ENCODE measurements around the gene TJP1. TPM values are rescaled to one million over a fixed set of nuclear protein-coding genes. Genes with fewer than 3 reads are reported as not detected.
A peak's percentile ranks its signal among the peaks of the same experiment; 100 is the strongest.
"Not testable (repeated sequence)": the region's sequence is repeated elsewhere in the genome, so short reads cannot be mapped to it uniquely, and the experiment has no call there.

The TJP1 gene
- polyA plus RNA-seq, 3 donors: 155 to 184 (median 161) TPM

DNA sequence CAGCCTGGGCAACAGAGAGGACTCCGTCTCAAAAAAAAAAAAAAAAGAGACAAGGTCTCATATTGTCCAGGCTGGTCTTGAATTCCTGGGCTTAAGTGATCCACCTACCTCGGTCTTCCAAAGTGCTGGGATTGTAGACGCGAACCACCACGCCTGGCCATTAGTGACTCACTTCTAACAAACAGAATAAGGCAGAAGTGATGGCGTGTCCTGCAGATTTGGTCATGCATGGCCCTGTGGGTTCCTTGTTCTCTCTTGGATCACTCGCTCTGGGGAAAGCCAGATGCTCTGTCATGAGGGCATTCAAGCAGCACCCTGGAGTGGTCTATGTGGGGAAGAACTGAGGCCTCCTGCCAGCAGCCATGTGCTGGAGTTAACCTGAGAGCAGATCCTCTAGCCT is 27.4 kb upstream of the TJP1 start:
- DNase-seq (ENCODE audit: extremely low read depth in 1 of 11, low read depth in 9 of 11, low spot score in 4 of 11): no peak

DNA sequence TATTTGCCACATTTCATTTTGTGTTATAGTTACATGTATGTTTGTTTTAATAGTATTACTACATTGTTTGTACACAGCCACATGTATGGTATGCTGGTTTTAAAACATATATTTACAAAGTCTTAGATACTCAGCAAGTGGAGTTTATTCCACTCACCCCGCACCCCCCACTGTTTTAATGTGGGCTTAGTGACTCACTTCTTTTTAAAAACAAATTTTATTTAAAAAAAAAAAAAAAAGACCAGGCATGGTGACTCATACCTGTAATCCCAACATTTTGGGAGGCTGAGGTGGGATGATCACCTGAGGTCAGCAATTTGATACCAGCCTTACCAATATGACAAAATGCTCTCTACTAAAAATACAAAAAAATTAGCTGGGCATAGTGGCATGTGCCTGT is 26.9 kb upstream of the TJP1 start:
- DNase-seq (ENCODE audit: extremely low read depth in 1 of 11, low read depth in 9 of 11, low spot score in 4 of 11): no peak

DNA sequence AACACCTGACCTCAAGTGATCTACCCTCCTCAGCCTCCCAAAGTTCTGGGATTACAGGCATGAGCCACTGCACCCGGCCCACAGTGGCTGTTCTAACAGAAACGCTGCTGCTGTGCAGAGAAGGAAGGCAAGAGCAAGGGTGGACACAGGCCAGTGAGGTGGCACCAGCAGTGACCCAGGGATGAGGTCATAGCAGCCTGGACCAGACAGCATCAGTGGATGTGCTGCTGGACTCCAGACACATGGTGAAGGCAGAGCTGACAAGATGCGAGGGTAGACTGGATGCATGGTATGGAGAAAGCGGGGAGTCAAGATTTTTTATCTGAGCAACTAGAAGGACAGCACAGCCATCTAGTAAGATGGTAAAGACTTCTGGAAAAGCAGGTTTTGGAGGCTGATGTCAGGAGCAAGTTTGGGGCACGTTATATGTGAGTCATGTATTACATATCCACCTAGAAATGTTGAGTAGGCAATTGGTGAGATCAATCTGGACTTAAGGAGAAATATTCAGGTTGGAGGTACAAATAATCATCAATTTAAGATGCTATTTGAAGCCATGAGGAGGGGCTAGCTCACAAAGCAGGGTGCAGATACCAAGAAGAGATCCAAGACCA is 22.1 kb upstream of the TJP1 start:
- no peak for DNase-seq (ENCODE audit: extremely low read depth in 1 of 11, low read depth in 9 of 11, low spot score in 4 of 11)

DNA sequence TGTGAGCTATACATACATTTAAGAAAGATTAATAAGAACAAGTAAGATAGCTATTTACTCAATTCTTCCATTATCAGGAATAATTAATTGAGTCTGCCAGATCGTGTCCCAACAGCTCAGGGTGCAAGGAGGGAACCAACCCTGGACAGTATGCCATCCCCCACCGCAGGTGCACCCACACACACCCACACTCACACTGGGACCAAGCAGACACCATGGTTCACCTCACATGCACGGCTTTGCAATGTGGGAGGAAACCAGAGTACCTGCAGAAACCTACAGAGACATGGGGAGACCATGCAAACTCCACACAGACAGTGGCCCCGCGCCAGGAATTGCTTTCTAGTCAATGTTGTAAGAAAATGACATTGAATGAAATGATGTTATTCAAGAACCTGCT is 20.0 kb upstream of the TJP1 start:
- no peak for DNase-seq (ENCODE audit: extremely low read depth in 1 of 11, low read depth in 9 of 11, low spot score in 4 of 11)

DNA sequence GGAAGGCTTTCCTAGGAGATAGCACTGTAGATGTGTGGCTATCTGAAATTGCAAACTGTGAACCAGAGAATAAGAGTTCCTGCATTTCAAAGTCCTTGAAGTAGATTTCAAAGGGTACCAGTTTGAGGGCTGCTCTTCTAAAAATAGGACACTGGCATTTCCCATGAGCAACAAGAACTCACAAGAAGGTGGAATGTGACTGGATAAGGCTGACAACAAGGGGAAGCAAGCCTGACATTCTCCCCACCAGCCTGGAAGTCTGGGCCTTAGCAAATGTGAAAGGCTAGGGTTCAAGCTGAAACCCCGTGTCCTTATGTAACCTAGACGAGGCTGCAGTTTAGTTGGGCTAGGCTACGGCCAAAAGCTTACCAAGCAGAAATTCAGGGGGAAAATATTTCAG is 18.7 kb upstream of the TJP1 start:
- no peak for DNase-seq (ENCODE audit: extremely low read depth in 1 of 11, low read depth in 9 of 11, low spot score in 4 of 11)

DNA sequence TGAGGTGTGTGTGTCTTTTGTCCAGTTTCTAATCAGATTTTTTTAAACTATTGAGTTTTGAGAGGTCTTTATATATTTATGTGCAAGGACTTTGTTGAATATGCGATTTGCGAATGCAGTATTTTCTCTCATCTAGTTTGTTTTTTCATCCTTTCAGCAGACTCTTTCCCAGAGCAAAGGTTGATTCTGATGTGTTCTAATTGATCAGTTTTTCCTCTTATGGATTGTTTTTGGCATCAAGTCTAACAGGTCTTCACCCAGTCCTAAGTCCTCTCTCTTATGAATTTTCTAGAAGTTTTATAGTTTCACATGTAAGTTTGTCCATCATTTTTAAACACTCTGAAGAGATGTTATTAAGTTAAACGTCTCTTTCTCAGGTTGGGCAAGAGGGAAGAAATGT is 17.8 kb upstream of the TJP1 start:
- DNase-seq (ENCODE audit: extremely low read depth in 1 of 11, low read depth in 9 of 11, low spot score in 4 of 11): no peak

DNA sequence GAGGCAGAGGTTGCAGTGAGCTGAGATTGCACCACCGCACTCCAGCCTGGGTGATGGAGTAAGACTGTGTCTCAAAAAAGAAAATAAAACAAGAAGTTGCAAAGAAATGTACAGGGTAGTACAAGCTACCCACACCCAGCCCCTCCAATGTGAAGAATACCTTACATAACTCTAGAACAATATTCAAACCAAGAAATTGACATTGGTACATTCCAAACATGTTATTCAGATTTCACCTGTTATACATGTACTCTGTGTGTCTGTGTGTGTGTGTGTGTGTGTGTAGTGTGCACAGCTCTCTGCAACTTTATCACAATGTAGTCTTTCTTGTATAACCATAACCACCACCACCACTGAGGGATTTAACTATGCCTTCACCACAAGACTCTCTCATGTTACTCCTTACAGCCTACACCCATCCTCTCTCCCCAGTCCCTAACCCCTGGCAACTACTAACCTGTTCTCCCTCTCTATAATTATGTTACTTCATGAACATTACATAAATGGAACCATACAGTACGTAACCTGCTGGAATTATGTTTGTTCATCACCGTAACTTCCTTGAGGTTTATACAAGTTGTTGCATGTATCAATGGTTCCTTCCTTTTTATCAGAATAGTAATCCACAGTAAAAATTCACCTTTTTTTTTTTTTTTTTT is 16.2 kb upstream of the TJP1 start:
- no peak for DNase-seq (ENCODE audit: extremely low read depth in 1 of 11, low read depth in 9 of 11, low spot score in 4 of 11)

DNA sequence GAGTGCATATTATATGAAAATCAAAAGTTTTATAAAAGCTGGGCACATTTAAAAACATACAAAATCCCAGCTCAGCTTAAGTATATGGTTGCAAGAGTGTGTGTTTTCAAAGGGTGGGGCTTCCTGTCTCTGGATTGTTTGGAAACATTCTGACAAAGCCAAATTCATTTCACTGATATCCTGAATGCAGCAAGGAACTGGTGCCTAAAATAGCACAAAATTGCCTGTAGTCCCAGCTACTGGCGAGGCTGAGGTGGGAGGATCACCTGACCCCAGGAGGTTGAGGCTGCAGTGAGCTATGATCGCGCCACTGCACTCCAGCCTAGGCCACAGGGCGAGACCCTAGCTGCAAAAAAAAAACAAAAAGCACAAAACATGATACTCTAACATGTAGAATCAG is 13.0 kb upstream of the TJP1 start:
- DNase-seq (ENCODE audit: extremely low read depth in 1 of 11, low read depth in 9 of 11, low spot score in 4 of 11): no peak

DNA sequence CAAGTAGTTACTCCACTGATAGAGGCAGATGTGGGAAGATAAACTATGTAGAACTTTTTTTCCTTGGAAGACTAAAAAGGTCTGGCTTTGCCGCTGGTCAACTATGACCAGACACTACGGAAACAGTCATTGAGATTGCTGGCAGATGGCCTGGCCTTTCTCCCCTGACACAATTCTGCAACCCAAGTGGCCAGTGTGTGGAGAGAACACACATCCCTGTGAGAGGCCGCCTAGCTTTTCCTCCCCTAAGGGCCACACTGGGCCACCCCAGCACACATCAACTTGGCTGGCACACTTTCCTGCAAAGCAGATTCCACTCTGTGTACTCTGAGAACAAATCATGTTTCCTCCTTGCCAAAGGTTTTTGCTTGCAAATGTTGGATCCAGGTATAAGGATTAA is 10.4 kb upstream of the TJP1 start:
- DNase-seq (ENCODE audit: extremely low read depth in 1 of 11, low read depth in 9 of 11, low spot score in 4 of 11): no peak

DNA sequence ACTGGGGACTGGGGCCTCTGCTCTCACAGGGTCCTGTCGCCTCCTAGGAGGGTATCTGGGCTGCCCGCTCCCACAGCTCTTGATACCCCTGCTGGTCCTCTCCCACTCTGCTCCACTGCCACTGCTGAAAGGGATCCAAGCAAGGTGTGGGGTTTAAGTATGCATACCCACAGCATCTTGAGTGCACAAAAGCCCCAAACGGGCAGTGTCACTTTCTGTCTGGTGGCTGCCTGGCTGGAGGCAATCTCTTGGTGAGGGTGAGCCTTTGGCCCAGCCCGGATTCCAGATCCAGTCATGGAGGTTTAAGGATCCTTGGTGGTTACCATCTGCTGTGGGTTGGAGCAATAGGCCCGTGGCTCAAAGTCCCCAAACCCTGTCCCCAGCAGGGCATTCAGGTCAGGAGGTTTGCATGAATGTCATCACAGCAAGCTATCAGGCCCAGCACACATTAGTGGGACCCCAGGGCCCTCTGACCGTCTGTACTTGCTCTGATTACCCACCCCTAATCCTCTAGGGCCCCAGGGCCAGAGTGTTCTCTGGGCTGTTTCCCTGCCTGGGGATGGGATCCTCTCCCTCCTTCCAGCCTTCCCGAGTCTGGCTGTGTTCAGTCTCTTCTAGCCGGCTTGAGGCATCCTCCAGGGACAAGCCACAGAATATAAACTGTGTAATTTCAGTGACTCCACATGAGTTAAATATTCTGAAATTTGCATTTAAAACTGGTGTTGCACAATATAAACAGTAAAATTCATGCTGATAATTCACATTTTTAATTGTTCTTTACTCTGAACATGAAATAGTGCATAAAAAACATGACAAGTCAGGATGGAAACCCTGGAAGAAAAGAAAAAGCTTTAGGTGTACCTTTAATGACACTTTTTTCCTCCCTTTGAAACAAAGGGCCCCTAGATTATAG is 4.9 kb upstream of the TJP1 start:
- no peak for DNase-seq (ENCODE audit: extremely low read depth in 1 of 11, low read depth in 9 of 11, low spot score in 4 of 11)

DNA sequence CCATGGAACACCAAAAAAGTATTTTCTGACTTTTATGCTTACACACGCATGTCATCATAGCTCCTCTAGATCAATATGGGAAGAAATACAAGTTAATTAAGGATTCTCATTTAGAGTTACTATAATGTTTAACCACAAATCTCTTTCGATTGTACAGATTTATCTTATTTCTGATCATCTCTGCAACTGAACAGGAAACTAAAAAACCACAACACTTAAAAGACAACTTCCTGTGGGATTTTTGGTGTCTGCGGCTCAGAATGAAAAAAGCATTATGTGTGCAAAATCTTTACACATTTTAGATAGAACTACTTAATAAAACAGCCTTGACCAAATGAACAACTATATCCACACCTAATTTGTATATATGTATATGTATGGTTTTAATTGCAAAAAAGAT is 3.0 kb upstream of the TJP1 start:
- no peak for DNase-seq (ENCODE audit: extremely low read depth in 1 of 11, low read depth in 9 of 11, low spot score in 4 of 11)

DNA sequence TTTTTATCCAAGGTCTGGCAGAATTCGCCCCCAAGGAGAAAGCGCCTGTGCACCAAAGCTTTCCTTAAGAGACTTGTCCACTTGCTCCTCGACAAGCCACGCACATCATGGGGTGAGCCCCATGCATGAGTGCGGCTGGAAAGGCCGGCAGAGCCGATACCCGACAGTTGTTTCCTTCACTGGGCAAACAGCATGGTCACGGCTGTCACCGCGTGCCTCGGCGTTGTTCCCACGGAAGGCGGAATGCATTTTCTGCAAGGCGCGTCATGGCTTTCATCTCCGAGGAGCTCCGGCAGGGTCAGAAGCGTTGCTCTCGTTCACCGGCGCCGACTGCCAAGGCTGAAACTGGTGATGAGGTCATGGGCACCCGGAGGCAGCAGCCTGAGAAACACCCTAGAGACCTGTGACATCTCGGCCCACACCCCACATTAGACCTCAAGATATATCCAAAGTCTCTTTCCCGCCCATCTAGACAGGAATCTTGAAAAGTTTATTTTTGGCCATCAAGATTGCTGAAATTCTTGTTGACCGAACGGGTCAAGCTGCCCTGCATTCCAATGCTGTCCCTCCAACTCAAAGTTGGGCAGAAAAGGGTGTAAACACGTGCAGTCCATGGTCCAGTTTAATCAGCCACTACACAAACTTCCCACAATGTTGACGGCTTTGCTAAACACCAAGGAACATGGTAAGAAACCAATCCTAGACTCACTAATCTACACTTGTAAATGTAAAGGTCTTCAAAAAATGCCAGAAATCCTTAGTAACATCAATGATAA is 604 bp upstream of the TJP1 start:
- peak in 3 of 11 donors; percentile 47 to 69 (median 57) for DNase-seq (ENCODE audit: extremely low read depth in 1 of 11, low read depth in 9 of 11, low spot score in 4 of 11)

DNA sequence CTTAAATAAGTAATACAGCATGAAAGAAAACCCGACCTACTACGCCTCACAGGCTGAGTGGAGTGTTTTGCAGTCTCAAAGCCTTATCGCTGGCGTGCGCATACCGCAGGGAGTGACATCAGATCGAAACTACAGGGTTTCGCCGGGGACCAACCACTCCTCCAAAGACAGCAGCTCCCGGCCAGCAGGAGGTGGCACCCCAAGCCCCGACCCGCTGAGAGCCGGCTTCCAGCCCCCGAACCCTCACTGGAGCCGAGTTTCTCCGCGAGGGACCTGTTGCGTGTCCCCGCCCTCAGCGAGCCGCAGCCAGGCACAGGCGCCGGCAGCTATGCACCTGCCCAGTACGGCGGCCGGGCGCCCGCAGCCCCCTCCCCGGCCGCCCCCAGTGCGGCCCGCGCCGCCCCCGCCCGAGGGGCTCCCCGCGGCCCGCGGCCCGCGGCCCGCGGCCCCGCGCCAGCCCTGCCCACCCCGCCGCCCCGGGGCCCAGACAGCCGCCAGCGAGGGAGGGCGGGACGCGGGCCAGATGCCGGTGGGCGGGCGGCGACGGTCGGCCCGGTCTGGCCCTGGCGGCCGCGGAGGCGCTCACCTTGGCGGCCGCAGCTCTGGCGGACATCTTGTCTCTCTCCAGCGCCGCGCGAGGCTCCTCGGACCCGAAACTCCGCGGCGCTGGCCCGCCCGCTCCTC is 710 bp downstream of the TJP1 start:
- DNase-seq (ENCODE audit: extremely low read depth in 1 of 11, low read depth in 9 of 11, low spot score in 4 of 11): peak in 9 of 11 donors; percentile 51 to 79 (median 71)

DNA sequence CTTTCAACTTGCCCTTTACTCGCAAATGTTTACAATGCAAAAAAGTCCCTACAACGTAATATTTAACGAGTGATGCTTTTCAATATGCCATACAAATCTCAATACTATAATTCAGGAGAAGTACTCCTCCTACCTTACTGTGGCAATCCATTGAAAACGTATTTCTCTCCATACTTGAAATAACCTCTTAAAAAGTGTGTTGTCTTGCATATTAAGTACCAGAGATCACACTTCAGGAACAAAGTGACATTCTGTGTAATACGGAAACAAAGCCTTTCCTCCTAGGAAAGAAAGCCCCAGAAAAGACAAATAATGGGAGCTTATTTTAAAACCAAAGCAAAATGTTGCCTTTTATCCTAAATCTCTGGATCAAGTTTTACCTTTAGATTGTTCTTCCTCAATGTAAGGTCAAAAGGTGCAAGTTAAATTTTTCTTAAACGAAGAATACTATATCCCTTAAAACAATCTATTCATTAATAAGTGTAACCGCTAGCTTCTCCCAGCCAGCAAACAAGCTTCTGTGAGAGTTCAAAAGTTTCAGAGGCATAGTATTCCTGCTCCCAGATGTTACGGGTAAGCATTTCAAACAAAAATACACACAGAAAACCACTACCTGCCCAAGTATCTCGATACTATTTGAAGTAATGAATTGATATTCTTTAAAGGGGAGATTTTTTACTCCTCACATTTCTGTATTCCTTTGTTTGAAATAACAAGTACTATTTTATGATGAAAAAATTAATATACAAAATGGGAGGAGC is 1.7 kb downstream of the TJP1 start:
- peak in 1 of 11 donors; percentile 23 for DNase-seq (ENCODE audit: extremely low read depth in 1 of 11, low read depth in 9 of 11, low spot score in 4 of 11)

DNA sequence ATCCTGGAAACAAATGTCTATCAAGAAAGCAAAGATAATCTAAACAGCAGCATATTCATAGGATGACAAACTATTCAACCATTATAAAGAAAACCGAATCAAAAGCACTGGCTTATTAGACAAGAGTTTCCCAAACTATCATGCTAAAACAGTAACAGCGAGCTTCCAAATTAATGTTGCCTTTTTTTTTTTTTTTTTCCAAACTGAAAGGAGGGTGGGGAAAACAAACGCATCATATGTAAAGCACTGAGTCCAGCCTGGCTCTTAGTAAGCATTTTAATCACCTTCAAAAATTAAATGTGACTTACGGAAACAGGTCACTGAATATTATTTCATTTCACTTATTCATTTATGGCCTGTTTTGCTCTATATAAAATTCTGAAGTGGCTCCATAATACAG is 2.3 kb downstream of the TJP1 start:
- DNase-seq (ENCODE audit: extremely low read depth in 1 of 11, low read depth in 9 of 11, low spot score in 4 of 11): no peak

DNA sequence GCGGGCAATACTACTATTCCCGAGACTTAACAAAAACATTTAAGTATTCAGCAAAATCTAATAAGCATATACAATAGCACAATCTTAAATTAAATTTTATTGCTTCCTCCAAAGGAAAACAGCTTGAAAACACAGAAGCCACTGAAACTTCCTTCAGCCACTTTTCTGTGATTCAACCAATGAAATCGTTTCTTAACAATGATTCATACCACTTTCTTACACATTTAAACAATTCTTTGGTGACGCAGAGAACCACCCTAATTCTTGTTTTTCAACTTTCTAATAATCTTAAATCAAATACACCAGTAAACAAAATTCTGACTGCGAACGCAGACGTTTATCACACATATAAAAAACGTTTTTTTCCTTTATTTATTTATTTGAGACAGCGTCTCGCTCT is 4.1 kb downstream of the TJP1 start:
- no peak for DNase-seq (ENCODE audit: extremely low read depth in 1 of 11, low read depth in 9 of 11, low spot score in 4 of 11)

DNA sequence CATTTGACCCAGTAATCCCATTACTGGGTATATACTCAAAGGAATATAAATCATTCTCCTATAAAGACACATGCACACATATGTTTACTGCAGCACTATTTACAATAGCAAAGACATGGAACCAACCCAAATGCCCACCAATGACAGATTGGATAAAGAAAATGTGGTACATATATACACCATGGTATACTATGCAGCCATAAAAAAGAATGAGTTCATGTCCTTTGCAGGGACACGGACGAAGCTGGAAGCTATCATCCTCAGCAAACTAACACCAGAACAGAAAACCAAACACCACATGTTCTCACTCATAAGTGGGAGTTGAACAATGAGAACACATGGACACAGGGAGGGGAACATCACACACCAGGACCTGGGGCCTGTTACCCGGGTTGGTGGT is 4.8 kb downstream of the TJP1 start:
- DNase-seq (ENCODE audit: extremely low read depth in 1 of 11, low read depth in 9 of 11, low spot score in 4 of 11): not testable (repeated sequence)

DNA sequence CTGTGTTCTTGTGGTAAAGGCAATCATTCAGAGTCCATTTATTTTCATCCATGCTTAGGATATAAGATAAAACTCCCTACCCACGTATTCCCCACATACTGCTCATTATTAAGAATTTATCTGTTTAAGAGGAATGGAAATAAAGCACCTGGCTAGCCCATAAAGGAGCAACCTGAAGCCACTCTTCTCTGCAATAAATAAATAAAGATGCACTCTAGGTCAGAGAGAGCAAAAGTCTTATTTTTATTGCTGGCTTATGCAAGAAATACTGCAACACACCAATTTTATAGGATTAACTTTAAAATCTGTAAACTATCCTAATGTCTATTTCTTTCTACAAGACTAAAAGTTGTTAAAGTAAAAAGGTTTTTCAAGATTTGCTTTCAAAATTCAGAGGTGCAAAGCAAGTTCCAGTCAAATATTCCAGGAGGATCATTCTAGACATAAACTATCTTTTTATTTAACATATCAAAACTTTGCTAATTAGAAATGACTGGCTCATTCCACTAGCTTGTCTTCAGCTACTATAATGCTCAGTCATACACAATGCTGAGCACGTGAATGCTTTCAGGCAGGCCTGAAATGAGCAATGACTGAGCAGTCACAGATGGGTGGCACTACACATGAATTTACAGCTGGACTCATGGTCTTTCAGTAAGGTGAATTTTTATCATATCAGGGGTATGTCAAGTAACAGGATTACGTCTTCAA is 7.1 kb downstream of the TJP1 start:
- peak in 1 of 11 donors; percentile 10 for DNase-seq (ENCODE audit: extremely low read depth in 1 of 11, low read depth in 9 of 11, low spot score in 4 of 11)

Data from renal cortex interstitium (tissue), 11 donors.